Left lobe of liver (tissue), 2 donors: ENCODE data around the gene DBF4B. TPM values are rescaled to one million over a fixed set of nuclear protein-coding genes. Genes with fewer than 3 reads are reported as not detected.

Experiments used
- ATAC-seq: fragments of 200-7000 bp; cut with Tn5 transposase; one replicate; pipeline ENCODE4 v1.9.1; 2020; ENCODE audit warnings: mild to moderate bottlenecking, moderate library complexity
- DNase-seq: peaks from one replicate; pipeline ENCODE4 v3.0.0-alpha.2; 2020; ENCODE audit warnings: low spot score
- total RNA-seq: library from RNA; stranded (reverse); gene quantifications from one replicate; pipeline ENCODE4 v1.2.1, GENCODE V29; 2021
- donor health status: DM: no; HTN: no; CAD: no; lungs with moderate emphysema.
- donor health status: DM: no; HTN: yes; CAD: no.

The DBF4B gene
- total RNA-seq, 1 donor from 2014 or later = 1.7 TPM

- DNase-seq (no peak), ATAC-seq (peak; percentile 49)
Measured at GRCh38 chr17:44758414-44759085, 50.1 kb downstream of the DBF4B start, which contains the start of gene ADAM11. ADAM11 (plus strand) TSS chr17:44758988; CDS start chr17:44759200, 212 bp downstream.

DNA sequence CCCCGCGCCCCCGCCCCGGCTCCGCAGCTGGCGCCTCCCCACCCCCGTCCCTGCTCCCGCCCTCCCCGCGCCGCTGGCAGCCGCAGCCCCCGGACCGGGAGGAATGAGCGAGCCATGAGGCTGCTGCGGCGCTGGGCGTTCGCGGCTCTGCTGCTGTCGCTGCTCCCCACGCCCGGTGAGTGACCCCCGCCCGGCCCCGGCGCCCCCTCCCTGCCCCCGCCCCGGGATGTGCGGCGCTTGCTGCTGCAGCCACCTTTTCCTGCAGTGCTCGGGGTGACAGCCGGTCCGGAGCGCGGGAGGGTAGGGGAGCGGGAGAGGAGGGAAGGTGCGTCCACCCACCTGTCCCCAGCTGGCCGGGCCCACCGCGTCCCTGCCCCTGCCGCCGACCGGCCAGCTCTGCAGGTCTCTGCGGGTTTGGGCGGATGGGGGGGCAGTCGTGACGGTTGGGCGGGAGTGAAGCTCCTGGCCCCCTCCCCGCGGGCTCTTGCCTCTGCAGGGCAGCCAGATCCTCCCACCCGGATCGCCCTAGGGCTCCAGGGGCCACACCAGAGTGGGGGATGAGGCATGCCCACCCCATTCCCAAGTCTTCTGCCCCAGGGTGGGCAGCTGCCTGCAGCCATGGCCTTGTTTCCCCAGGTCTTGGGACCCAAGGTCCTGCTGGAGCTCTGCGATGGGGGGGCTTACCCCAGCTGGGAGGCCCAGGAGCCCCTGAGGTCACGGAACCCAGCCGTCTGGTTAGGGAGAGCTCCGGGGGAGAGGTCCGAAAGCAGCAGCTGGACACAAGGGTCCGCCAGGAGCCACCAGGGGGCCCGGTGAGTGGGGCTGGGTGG lies 50.8 kb downstream of the DBF4B start:
- ATAC-seq = no peak
- no peak for DNase-seq

DNA sequence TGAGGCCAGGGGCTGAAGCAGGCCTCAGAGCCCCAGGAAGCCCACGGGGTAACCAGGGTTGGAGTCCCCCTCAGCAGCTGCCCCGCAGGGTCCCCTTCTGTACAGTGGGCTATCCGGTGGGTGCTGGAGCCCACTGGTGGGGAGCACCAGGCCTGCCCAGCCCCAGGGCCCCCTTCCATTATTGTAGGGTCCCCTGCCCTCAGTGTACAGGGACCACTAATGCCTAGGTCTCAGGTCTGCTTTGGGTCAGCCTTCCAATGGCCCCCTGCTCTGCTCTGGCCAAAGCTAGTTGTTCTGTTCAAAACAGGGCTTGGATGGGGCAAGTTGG lies 51.4 kb downstream of the DBF4B start:
- ATAC-seq (no peak), DNase-seq (no peak)

GRCh38 chr17:44760474-44761308 lies 52.2 kb downstream of the DBF4B start:
- no peak for DNase-seq

DNA sequence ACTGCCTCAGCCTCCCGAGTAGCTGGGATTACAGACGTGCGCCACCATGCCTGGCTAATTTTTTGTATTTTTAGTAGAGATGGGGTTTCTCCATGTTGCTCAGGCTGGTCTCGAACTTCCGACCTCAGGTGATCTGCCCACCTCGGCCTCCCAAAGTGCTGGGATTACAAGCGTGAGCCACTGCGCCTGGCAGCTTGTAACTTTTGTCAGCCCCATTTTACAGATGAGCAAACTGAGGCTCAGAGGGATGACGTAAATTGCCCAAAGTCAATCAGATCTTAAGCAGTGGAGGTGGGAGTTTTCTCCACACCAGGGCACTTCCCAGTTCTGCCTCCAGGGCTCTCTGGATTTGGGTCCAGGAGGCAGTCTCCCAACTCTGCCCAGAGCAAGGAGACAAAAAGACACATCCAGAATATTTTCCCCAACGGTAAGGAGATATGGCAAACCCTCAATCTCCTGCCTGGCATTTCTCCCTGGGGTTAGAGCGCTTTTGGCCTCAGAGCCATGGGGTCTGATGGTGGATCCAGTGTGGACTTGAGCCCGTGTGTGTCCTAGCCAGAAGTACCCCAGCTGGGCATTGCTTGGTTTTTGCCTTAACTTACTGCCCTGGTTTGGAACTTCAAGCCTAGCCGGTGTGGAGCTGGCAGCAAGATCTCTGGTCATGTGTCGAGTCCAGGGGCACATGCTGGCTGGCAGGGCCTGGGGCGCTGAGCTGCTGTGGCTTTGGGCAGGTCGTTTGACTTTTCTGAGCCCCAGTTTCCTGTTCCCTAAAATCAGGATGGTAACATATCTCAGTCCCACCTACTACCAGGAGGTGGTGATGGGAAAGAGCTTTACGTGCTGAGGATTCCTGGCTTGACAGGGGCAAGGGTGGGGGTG lies 53.7 kb downstream of the DBF4B start:
- DNase-seq (no peak), ATAC-seq (no peak)

More at GRCh38 chr17:44760474-44761308, 52.2 kb downstream of the DBF4B start:
- no peak for ATAC-seq

- no peak for ATAC-seq
- no peak for DNase-seq
Measured at GRCh38 chr17:44763170-44763569, 54.7 kb downstream of the DBF4B start.

DNA sequence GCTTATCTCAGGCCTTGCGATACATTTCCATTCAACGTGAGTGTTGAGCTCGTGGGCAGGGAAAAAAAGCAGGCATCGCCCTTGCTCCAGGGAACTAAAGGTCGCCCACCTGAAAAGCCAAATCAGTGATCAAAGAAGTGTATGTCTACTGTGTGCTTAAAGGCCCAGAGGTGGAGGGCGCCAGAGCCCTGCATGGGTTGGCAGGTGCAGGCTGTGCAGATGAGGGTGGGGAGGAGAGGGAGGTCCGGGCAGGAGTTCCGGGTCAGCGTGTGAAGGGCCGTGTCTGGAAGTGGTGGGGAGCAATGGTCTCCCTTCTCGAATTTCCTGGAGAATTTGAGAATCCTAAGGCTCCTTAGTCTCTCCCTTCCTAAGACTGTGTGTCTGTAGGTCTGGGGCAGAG lies 57.5 kb downstream of the DBF4B start:
- ATAC-seq (no peak), DNase-seq (no peak)

GRCh38 chr17:44766409-44767038 lies 58.1 kb downstream of the DBF4B start:
- DNase-seq (no peak), ATAC-seq (no peak)

- ATAC-seq = no peak
- DNase-seq = no peak
Measured at GRCh38 chr17:44767493-44767892, 59.0 kb downstream of the DBF4B start.

GRCh38 chr17:44768505-44769142 lies 60.2 kb downstream of the DBF4B start:
- ATAC-seq (no peak), DNase-seq (no peak)

- ATAC-seq (no peak), DNase-seq (no peak)
Measured at GRCh38 chr17:44769230-44769629, 60.8 kb downstream of the DBF4B start.

GRCh38 chr17:44769647-44770084 lies 61.2 kb downstream of the DBF4B start:
- peak; percentile 27 for ATAC-seq
- DNase-seq = no peak

GRCh38 chr17:44770166-44770925 lies 61.9 kb downstream of the DBF4B start:
- DNase-seq (no peak), ATAC-seq (no peak)

GRCh38 chr17:44772308-44773045 lies 64.0 kb downstream of the DBF4B start:
- DNase-seq = no peak

DNA sequence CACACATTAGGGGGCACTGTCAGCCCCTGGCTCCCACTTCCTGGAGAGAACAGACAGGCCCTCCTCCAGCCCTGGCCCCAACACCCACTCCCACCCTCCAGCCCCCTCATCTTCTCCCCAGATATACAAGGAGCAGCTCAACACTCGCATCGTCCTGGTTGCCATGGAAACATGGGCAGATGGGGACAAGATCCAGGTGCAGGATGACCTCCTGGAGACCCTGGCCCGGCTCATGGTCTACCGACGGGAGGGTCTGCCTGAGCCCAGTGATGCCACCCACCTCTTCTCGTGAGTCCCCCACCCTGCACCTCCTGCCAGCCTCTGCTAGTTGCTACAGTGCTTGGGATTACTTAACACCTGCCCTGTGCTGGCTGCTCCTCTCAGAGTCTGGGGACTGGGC lies 64.7 kb downstream of the DBF4B start:
- ATAC-seq (no peak), DNase-seq (no peak)

More at GRCh38 chr17:44772308-44773045, 64.0 kb downstream of the DBF4B start:
- no peak for ATAC-seq

- ATAC-seq = peak; percentile 81
Measured at GRCh38 chr17:44774271-44775135, 66.0 kb downstream of the DBF4B start.

More at GRCh38 chr17:44774271-44775135, 66.0 kb downstream of the DBF4B start:
- DNase-seq = peak; percentile 86
